Measurements from ENCODE around the gene SRRM4.
"Not testable (repeated sequence)": the region's sequence is repeated elsewhere in the genome, so short reads cannot be mapped to it uniquely, and the experiment has no call there.

Gene SRRM4

DNA sequence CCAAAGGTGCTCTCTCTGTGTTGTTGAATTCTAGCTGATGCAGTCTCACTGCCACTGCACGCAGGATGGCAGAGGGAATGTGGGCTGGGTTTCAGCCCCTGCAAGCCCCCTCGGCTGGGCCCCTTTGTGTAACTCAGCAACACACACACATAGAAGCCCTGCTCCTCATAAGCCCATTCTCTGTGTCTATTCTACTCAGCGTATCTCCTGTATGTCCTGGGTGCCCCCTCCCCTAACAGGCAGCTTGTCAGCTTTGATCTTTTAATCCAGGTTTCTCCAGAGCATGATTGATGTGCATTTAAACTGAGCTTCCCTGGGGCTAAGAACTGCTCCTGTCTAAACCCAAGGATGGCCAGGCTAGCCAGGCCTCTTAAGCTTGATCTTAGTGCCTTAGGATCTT lies 43.0 kb downstream of the SRRM4 start:
- Histone ChIP-seq H3K9me3 (ENCODE audit: insufficient read depth, low read depth, low read length) (no peaks in the 10 kb centered on the region), H3K4ac (ENCODE audit: low read depth, low read length) (no peak overlapping the region), H3K4me2 (ENCODE audit: low read length) (no peak overlapping the region), H3K36me3 (ENCODE audit: control insufficient read depth in 1 of 2, insufficient read depth in 2 of 2, low read length in 2 of 2) (no peaks in the 10 kb centered on the region), H3K18ac (ENCODE audit: low read length) (no peak overlapping the region), H3K79me2 (ENCODE audit: control insufficient read depth, insufficient read depth, low read length, poor library complexity) (no peaks in the 10 kb centered on the region), H2BK120ac (ENCODE audit: insufficient read depth, low read length, poor library complexity) (no peak overlapping the region), H3K4me3 (ENCODE audit: low read depth, low read length) (no peak overlapping the region), H2AK5ac (ENCODE audit: low read length) (no peak overlapping the region), H2BK5ac (ENCODE audit: low read depth, low read length, poor library complexity) (no peak overlapping the region), H3K23ac (ENCODE audit: low read length) (no peak overlapping the region), H3K9ac (ENCODE audit: low read length) (no peak overlapping the region), H3K27ac (ENCODE audit: low read depth, low read length) (no peak overlapping the region), H3K4me1 (ENCODE audit: control insufficient read depth in 1 of 2, insufficient read depth in 2 of 2, low read length in 2 of 2) (no peaks in the 10 kb centered on the region), H3K79me1 (ENCODE audit: low read length) (no peaks in the 10 kb centered on the region), H4K8ac (ENCODE audit: low read depth, low read length) (no peak overlapping the region), H4K91ac (ENCODE audit: low read depth, low read length) (no peak overlapping the region), H4K12ac (ENCODE audit: low read depth, low read length) (no peak overlapping the region), H2BK12ac (ENCODE audit: low read length) (no peak overlapping the region), H3K14ac (ENCODE audit: low read length) (no peak overlapping the region), H3K27me3 (ENCODE audit: insufficient read depth, low read length) (no peaks in the 10 kb centered on the region), H2AFZ (ENCODE audit: insufficient read depth, low read length, poor library complexity) (no peak overlapping the region)
- no CpG with 5 or more reads among the region's 3 CpGs for WGBS (ENCODE audit: extremely low coverage, insufficient coverage, insufficient read length)
- no peak for DNase-seq

DNA sequence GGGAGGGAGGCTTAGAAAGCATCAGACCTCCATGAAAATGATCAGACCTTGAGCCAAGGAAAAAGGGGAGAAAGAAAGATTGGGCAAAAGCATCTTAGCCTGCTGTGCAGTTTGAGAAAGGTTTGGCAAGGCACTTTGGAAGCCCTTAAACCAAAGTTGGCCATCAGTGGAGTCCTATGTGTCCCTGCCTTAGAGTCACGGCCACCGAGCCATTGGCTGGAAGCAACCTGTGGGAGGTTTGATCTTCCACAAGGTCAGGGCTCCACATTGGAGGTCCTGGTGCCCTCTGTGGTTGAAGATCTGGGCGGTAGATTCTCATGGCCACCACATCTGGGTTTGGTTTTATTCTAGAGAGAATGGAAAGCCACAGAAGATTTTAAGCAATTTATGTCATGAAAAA lies 44.4 kb downstream of the SRRM4 start:
- H3K27ac ChIP-seq (ENCODE audit: low read depth, low read length) = no peak overlapping the region
- H3K9ac ChIP-seq (ENCODE audit: low read length) = no peak overlapping the region
- DNase-seq = no peak
- H4K91ac ChIP-seq (ENCODE audit: low read depth, low read length) = no peak overlapping the region
- no peak overlapping the region for H3K4me2 ChIP-seq (ENCODE audit: low read length)
- H3K14ac ChIP-seq (ENCODE audit: low read length) = no peak overlapping the region
- no peak overlapping the region for H3K23ac ChIP-seq (ENCODE audit: low read length)
- H3K36me3 ChIP-seq (ENCODE audit: control insufficient read depth in 1 of 2, insufficient read depth in 2 of 2, low read length in 2 of 2) = no peaks in the 10 kb centered on the region
- H2AK5ac ChIP-seq (ENCODE audit: low read length) = no peak overlapping the region
- no peaks in the 10 kb centered on the region for H3K79me1 ChIP-seq (ENCODE audit: low read length)
- no peaks in the 10 kb centered on the region for H3K4me1 ChIP-seq (ENCODE audit: control insufficient read depth in 1 of 2, insufficient read depth in 2 of 2, low read length in 2 of 2)
- no peaks in the 10 kb centered on the region for H3K27me3 ChIP-seq (ENCODE audit: insufficient read depth, low read length)
- H2BK12ac ChIP-seq (ENCODE audit: low read length) = no peak overlapping the region
- no peaks in the 10 kb centered on the region for H3K9me3 ChIP-seq (ENCODE audit: insufficient read depth, low read depth, low read length)
- no CpG with 5 or more reads among the region's 3 CpGs for WGBS (ENCODE audit: extremely low coverage, insufficient coverage, insufficient read length)
- no peak overlapping the region for H2BK120ac ChIP-seq (ENCODE audit: insufficient read depth, low read length, poor library complexity)
- H3K4ac ChIP-seq (ENCODE audit: low read depth, low read length) = no peak overlapping the region
- H4K12ac ChIP-seq (ENCODE audit: low read depth, low read length) = no peak overlapping the region
- H3K18ac ChIP-seq (ENCODE audit: low read length) = no peak overlapping the region
- H2BK5ac ChIP-seq (ENCODE audit: low read depth, low read length, poor library complexity) = no peak overlapping the region
- no peak overlapping the region for H4K8ac ChIP-seq (ENCODE audit: low read depth, low read length)
- no peak overlapping the region for H2AFZ ChIP-seq (ENCODE audit: insufficient read depth, low read length, poor library complexity)
- H3K79me2 ChIP-seq (ENCODE audit: control insufficient read depth, insufficient read depth, low read length, poor library complexity) = no peaks in the 10 kb centered on the region
- H3K4me3 ChIP-seq (ENCODE audit: low read depth, low read length) = no peak overlapping the region

GRCh38 chr12:119033332-119033731 lies 52.0 kb downstream of the SRRM4 start:
- not testable (repeated sequence) for H2AFZ ChIP-seq (ENCODE audit: insufficient read depth, low read length, poor library complexity); H3K4me3 ChIP-seq (ENCODE audit: low read depth, low read length); H3K4ac ChIP-seq (ENCODE audit: low read depth, low read length); H2BK5ac ChIP-seq (ENCODE audit: low read depth, low read length, poor library complexity); H3K4me2 ChIP-seq (ENCODE audit: low read length); H3K9me3 ChIP-seq (ENCODE audit: insufficient read depth, low read depth, low read length); H3K27ac ChIP-seq (ENCODE audit: low read depth, low read length); H3K14ac ChIP-seq (ENCODE audit: low read length); H4K12ac ChIP-seq (ENCODE audit: low read depth, low read length); H4K8ac ChIP-seq (ENCODE audit: low read depth, low read length); H3K79me1 ChIP-seq (ENCODE audit: low read length); H2AK5ac ChIP-seq (ENCODE audit: low read length); H3K9ac ChIP-seq (ENCODE audit: low read length); H3K4me1 ChIP-seq (ENCODE audit: control insufficient read depth in 1 of 2, insufficient read depth in 2 of 2, low read length in 2 of 2); H4K91ac ChIP-seq (ENCODE audit: low read depth, low read length); H3K23ac ChIP-seq (ENCODE audit: low read length); H2BK12ac ChIP-seq (ENCODE audit: low read length); H3K27me3 ChIP-seq (ENCODE audit: insufficient read depth, low read length); H3K18ac ChIP-seq (ENCODE audit: low read length); H3K36me3 ChIP-seq (ENCODE audit: control insufficient read depth in 1 of 2, insufficient read depth in 2 of 2, low read length in 2 of 2); H2BK120ac ChIP-seq (ENCODE audit: insufficient read depth, low read length, poor library complexity); DNase-seq; H3K79me2 ChIP-seq (ENCODE audit: control insufficient read depth, insufficient read depth, low read length, poor library complexity)
- no CpG with 5 or more reads among the region's 14 CpGs for WGBS (ENCODE audit: extremely low coverage, insufficient coverage, insufficient read length)

GRCh38 chr12:119036878-119037825 lies 55.8 kb downstream of the SRRM4 start:
- no peaks in the 10 kb centered on the region for H3K79me1 ChIP-seq (ENCODE audit: low read length)
- H3K27me3 ChIP-seq (ENCODE audit: insufficient read depth, low read length) = no peaks in the 10 kb centered on the region
- H4K12ac ChIP-seq (ENCODE audit: low read depth, low read length) = no peak overlapping the region
- H4K91ac ChIP-seq (ENCODE audit: low read depth, low read length) = no peak overlapping the region
- no peak overlapping the region for H2AFZ ChIP-seq (ENCODE audit: insufficient read depth, low read length, poor library complexity)
- H3K9me3 ChIP-seq (ENCODE audit: insufficient read depth, low read depth, low read length) = no peaks in the 10 kb centered on the region
- DNase-seq = peak in 1 of 2 donors; percentile 61
- WGBS (ENCODE audit: extremely low coverage, insufficient coverage, insufficient read length) = no CpG with 5 or more reads among the region's 17 CpGs
- no peak overlapping the region for H3K18ac ChIP-seq (ENCODE audit: low read length)
- H3K9ac ChIP-seq (ENCODE audit: low read length) = no peak overlapping the region
- no peaks in the 10 kb centered on the region for H3K79me2 ChIP-seq (ENCODE audit: control insufficient read depth, insufficient read depth, low read length, poor library complexity)
- H3K4me2 ChIP-seq (ENCODE audit: low read length) = no peak overlapping the region
- H2BK5ac ChIP-seq (ENCODE audit: low read depth, low read length, poor library complexity) = no peak overlapping the region
- no peak overlapping the region for H2AK5ac ChIP-seq (ENCODE audit: low read length)
- no peaks in the 10 kb centered on the region for H3K4me1 ChIP-seq (ENCODE audit: control insufficient read depth in 1 of 2, insufficient read depth in 2 of 2, low read length in 2 of 2)
- no peak overlapping the region for H3K14ac ChIP-seq (ENCODE audit: low read length)
- no peak overlapping the region for H2BK12ac ChIP-seq (ENCODE audit: low read length)
- H3K4me3 ChIP-seq (ENCODE audit: low read depth, low read length) = no peak overlapping the region
- no peaks in the 10 kb centered on the region for H3K36me3 ChIP-seq (ENCODE audit: control insufficient read depth in 1 of 2, insufficient read depth in 2 of 2, low read length in 2 of 2)
- no peak overlapping the region for H2BK120ac ChIP-seq (ENCODE audit: insufficient read depth, low read length, poor library complexity)
- H3K23ac ChIP-seq (ENCODE audit: low read length) = no peak overlapping the region
- no peak overlapping the region for H3K27ac ChIP-seq (ENCODE audit: low read depth, low read length)
- no peak overlapping the region for H4K8ac ChIP-seq (ENCODE audit: low read depth, low read length)
- H3K4ac ChIP-seq (ENCODE audit: low read depth, low read length) = no peak overlapping the region

All from trophoblast cell (in vitro differentiated cells and primary cell).